SU-DHL-6 (cell line): ENCODE results near the gene HELQ.

Source experiments
- H2AFZ ChIP-seq: fragments of 200-600 bp; sonication (generic); 2 replicates; pipeline ENCODE4 v1.6.1; 2014; ENCODE audit warnings: low read depth, mild to moderate bottlenecking, moderate library complexity, mixed read lengths, antibody characterized with exemption, low read length; ENCODE audit not compliant: severe bottlenecking
- H3F3A ChIP-seq: fragments of 200-600 bp; shearing (Covaris generic); 2 replicates; pipeline ENCODE4 v1.6.0; 2016; ENCODE audit warnings: antibody characterized with exemption, mild to moderate bottlenecking; ENCODE audit not compliant: insufficient read depth
- H3K27ac ChIP-seq: fragments of 200-600 bp; sonication (generic); 2 replicates; pipeline ENCODE4 v1.5.1; 2016; ENCODE audit warnings: low read depth, mild to moderate bottlenecking, low read length, moderate library complexity, mixed read lengths
- H3K27me3 ChIP-seq: fragments of 200-600 bp; sonication (generic), shearing (Covaris generic); 2 replicates; pipeline ENCODE4 v1.6.0; 2014; ENCODE audit warnings: mild to moderate bottlenecking, low read length
- H3K36me3 ChIP-seq: fragments of 200-600 bp; sonication (generic); 2 replicates; pipeline ENCODE4 v1.6.1; 2014; ENCODE audit warnings: mild to moderate bottlenecking, low read length, mixed read lengths
- H3K4me2 ChIP-seq: fragments of 300-600, 200-600 bp; shearing (Covaris generic), sonication (generic); 2 replicates; pipeline ENCODE4 v1.6.0; 2014; ENCODE audit warnings: low read length, low read depth, mild to moderate bottlenecking; ENCODE audit not compliant: poor library complexity, severe bottlenecking
- H3K4me3 ChIP-seq: fragments of 200-600 bp; sonication (generic); 2 replicates; pipeline ENCODE4 v1.5.1; 2014; ENCODE audit warnings: antibody characterized with exemption, low read length, mild to moderate bottlenecking, mixed read lengths; ENCODE audit not compliant: insufficient read depth, poor library complexity, severe bottlenecking
- H3K79me2 ChIP-seq: fragments of 200-600 bp; sonication (generic); 2 replicates; pipeline ENCODE4 v1.6.1; 2014; ENCODE audit warnings: mild to moderate bottlenecking, low read length, moderate library complexity; ENCODE audit not compliant: insufficient read depth
- H3K9ac ChIP-seq: fragments of 200-600 bp; sonication (generic); 2 replicates; pipeline ENCODE4 v1.7.0; 2014; ENCODE audit warnings: mild to moderate bottlenecking, low read length
- H3K9me2 ChIP-seq: fragments of 200-600 bp; sonication (generic); replicated peaks from 2 replicates; pipeline ENCODE4 v1.6.1; 2014; ENCODE audit warnings: low read length; ENCODE audit not compliant: insufficient read depth
- H3K9me3 ChIP-seq: fragments of 200-600 bp; sonication (generic); 2 replicates; pipeline ENCODE4 v1.6.1; 2014; ENCODE audit warnings: low read length, mixed read lengths; ENCODE audit not compliant: insufficient read depth
- H4K20me1 ChIP-seq: fragments of 200-600 bp; sonication (generic); 2 replicates; pipeline ENCODE4 v1.6.1; 2014; ENCODE audit warnings: low read depth, mild to moderate bottlenecking, antibody characterized with exemption, low read length, moderate library complexity, mixed read lengths
- EZH2phosphoT487 ChIP-seq: fragments of 200-600 bp; sonication (generic), shearing (Covaris generic); conservative IDR thresholded peaks from 2 replicates; pipeline ENCODE4 v1.6.1; 2018; ENCODE audit warnings: mild to moderate bottlenecking, antibody characterized with exemption, low read length, moderate library complexity, mixed read lengths
- TF ChIP-seq, protein P1 (sequence below): fragments of 200-600 bp; sonication (generic); IDR thresholded peaks from one replicate; pipeline ENCODE4 v1.5.1; 2017; ENCODE audit warnings: antibody characterized with exemption, mild to moderate bottlenecking, low read length, moderate library complexity; ENCODE audit not compliant: insufficient read depth, poor library complexity, severe bottlenecking

The HELQ gene

DNA sequence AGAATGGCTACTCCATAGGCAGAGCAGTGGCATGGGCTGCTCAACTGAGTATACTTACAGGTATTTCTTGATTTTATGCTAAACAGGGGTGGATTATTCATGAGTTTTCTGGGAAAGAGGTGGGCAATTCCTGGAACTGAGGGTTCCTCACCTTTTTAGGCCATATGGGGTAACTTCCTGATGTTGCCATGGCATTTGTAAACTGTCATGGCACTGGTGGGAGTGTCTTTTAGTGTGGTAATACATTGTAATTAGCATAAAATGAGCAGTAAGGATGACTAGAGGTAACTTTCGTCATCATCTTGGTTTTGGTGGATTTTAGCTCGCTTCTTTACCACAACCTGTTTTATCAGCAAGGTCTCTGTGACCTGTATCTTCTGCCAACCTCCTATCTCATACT lies 72.8 kb downstream of the HELQ start:
- Histone ChIP-seq H3K9ac (no peak overlapping the region), H4K20me1 (no peaks in the 10 kb centered on the region), H3K4me2 (no peak overlapping the region), H3K27ac (no peak overlapping the region), H3F3A (no peaks in the 10 kb centered on the region), H2AFZ (no peak overlapping the region), H3K4me3 (no peak overlapping the region), H3K79me2 (no peaks in the 10 kb centered on the region), H3K36me3 (no peaks in the 10 kb centered on the region), H3K9me3 (peaks cover 14% of the 10 kb centered on the region; the same call in 1 of the 2 replicates), H3K9me2 (no peaks in the 10 kb centered on the region), H3K27me3 (no peaks in the 10 kb centered on the region)
- TF ChIP-seq EZH2phosphoT487: no peak
- TF ChIP-seq, protein P1, sequence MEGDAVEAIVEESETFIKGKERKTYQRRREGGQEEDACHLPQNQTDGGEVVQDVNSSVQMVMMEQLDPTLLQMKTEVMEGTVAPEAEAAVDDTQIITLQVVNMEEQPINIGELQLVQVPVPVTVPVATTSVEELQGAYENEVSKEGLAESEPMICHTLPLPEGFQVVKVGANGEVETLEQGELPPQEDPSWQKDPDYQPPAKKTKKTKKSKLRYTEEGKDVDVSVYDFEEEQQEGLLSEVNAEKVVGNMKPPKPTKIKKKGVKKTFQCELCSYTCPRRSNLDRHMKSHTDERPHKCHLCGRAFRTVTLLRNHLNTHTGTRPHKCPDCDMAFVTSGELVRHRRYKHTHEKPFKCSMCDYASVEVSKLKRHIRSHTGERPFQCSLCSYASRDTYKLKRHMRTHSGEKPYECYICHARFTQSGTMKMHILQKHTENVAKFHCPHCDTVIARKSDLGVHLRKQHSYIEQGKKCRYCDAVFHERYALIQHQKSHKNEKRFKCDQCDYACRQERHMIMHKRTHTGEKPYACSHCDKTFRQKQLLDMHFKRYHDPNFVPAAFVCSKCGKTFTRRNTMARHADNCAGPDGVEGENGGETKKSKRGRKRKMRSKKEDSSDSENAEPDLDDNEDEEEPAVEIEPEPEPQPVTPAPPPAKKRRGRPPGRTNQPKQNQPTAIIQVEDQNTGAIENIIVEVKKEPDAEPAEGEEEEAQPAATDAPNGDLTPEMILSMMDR: no peak

DNA sequence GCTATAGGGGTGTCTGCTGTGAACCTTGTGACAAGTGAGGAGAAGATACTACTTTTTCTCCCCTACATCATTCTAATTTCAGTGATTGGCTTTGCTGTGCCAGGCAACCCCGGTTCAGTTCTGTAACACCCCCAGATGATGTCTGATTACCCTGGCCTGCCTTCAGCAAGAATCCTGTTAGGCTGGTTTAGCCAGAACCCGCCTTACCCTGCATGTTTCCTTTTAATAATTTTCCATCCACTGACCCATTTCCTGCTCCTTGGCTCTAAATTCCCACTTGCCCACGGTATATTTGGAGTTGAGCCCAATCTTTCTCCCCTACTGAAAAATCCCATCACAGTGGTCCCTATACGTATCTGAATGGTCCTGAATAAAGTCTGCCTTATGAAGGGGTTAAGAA lies 74.5 kb downstream of the HELQ start:
- no peaks in the 10 kb centered on the region for H3K79me2 ChIP-seq
- H3K9me3 ChIP-seq: peaks cover 21% of the 10 kb centered on the region; the same call in 1 of the 2 replicates
- no peaks in the 10 kb centered on the region for H4K20me1 ChIP-seq
- no peak overlapping the region for H3K9ac ChIP-seq
- no peaks in the 10 kb centered on the region for H3K36me3 ChIP-seq
- H2AFZ ChIP-seq: no peak overlapping the region
- no peaks in the 10 kb centered on the region for H3F3A ChIP-seq
- no peak overlapping the region for H3K4me2 ChIP-seq
- no peaks in the 10 kb centered on the region for H3K27me3 ChIP-seq
- no peaks in the 10 kb centered on the region for H3K9me2 ChIP-seq
- H3K4me3 ChIP-seq: no peak overlapping the region
- TF ChIP-seq, protein P1: no peak
- TF ChIP-seq EZH2phosphoT487: no peak
- no peak overlapping the region for H3K27ac ChIP-seq

DNA sequence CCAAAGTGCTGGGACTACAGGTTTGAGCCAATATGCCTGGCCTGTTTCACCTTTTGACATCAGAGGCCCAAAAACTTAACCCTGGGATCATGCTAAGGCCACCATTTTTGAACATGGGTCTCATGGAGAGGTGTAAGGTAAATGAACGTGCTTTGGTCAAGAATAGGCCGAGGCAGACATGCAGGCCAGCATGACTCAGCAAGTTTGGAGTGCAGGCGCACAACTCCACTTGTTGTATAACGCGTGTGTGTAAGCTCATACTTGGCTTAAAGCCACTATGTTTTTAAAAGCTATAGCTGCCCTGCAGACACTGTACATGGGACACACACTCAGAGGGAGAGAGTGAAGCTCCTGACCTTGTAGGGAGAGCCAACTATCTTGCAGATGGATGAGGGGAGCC lies 77.2 kb downstream of the HELQ start:
- TF ChIP-seq, protein P1: no peak
- no peak for TF ChIP-seq EZH2phosphoT487
- Histone ChIP-seq H3K9me3 (peaks cover 21% of the 10 kb centered on the region; the same call in 1 of the 2 replicates), H3K9me2 (no peaks in the 10 kb centered on the region), H3K4me2 (no peak overlapping the region), H3K27me3 (no peaks in the 10 kb centered on the region), H3K4me3 (no peak overlapping the region), H3K27ac (no peak overlapping the region), H3K79me2 (no peaks in the 10 kb centered on the region), H4K20me1 (no peaks in the 10 kb centered on the region), H3F3A (no peaks in the 10 kb centered on the region), H2AFZ (no peak overlapping the region), H3K36me3 (no peaks in the 10 kb centered on the region), H3K9ac (no peak overlapping the region)

DNA sequence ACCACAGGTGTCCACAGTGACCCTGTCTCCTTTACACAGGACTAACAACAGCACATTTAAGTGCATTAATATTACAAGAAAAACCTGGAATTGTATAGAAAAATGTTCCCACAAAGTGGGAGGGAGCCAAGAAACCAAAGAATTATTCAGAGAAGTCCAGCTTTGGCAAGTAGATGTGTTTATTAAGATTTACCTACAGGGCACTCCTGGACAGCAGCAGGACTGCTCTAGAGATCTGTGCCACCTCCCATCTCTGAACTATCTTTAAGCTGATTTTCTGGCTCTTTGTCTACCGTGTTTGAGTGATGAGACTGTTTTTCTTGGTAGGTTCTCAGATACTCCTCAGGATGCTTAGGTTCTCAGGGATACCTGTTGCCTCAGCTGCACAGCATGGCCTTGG lies 82.7 kb downstream of the HELQ start:
- no peaks in the 10 kb centered on the region for H3K79me2 ChIP-seq
- H3K9ac ChIP-seq: no peak overlapping the region
- H3K9me3 ChIP-seq: peaks cover 8% of the 10 kb centered on the region; the same call in 1 of the 2 replicates
- no peaks in the 10 kb centered on the region for H3K9me2 ChIP-seq
- H3K4me3 ChIP-seq: no peak overlapping the region
- no peaks in the 10 kb centered on the region for H3F3A ChIP-seq
- H3K27ac ChIP-seq: no peak overlapping the region
- H3K36me3 ChIP-seq: no peaks in the 10 kb centered on the region
- no peak overlapping the region for H2AFZ ChIP-seq
- H3K4me2 ChIP-seq: no peak overlapping the region
- TF ChIP-seq EZH2phosphoT487: no peak
- no peaks in the 10 kb centered on the region for H4K20me1 ChIP-seq
- H3K27me3 ChIP-seq: no peaks in the 10 kb centered on the region
